HPDE6-E6E7 (cell line): ENCODE measurements around the gene DENND6B.
A peak's percentile ranks its signal among the peaks of the same experiment; 100 is the strongest.

ENCODE experiments used
- DNase-seq: peaks from one replicate; pipeline ENCODE4 v3.0.0; 2011; ENCODE audit warnings: missing footprints; ENCODE audit errors: extremely low spot score

The DENND6B gene

DNA sequence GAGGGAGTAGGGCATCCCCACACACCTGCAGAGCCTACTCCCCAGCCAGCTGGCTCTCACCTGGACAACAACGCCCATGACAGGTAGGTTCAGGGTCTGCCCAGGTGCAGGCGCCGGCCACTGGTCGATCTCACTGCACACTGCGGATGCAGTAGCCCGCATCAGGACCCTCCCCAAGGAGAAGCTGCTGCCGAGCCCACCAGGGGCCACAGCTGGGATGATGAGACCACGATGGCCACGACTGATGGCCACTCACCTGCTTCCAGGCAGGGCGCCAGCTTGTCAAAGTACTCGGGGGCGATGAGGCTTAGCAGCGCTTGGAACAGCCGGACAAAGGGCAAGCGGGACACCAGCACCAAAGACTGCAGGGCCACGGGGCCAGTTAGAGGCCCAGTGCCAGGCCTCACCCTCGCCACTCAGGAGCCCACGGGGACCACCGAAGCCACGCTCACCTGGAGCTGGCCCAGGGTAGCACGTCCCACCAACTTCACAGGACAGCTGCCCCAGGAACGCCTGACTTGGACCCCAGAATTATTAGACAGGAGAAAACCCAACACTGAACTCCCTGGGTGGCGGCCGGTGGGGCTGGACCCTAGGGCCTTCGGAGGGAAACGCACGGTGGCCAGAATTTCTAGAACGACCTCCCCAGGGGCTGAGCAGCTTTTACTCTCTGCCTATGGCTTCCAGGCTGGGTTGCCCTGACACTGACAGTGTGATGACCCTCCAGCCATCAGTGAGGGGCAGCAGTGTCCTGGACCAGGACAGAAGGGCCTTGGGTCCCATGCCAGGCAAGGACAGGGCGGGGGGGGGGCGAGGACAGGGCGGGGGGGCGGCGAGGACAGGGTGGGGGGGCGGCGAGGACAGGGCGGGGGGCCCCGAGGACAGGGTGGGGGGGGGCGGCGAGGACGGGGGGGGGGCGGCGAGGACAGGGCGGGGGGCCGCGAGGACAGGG is 10.4 kb downstream of the DENND6B start:
- no peak for DNase-seq

DNA sequence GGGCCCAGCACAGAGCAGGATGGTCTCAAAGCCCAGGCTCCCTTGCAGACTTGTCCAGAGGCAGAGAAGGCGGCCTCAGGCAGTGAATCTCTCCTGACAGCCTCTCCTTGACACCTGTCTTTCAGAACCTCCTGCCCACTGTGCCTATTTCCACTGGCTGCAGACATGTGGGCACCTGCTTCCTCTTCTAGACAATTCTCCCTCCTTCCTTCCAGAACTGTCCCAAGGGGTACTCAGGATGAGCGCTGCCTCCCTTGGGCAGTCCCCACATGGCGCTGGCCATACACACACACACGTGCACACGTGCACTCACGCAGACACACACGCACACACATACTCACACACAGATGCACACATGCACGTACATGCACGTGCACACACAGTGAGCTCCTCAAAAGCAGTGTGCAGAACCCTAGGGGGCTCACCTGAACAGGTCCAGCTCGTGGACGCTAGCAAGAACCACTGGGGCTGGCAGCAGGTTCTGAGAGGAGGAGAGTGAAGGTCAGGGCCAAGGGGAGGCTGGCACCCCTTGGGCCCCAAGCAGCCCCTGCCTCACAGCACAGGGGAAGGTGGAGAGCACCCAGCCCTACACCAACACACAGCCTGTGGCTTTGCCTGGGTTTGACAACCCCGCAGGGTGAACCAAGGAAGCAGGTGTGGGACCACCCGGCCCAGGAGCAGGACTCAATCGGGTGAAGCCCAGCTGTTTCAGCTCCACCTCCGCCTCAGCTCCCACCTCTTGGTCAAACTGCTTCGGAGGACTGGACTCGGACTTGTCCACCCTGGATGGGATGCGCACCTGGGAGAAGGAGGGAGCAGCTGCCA is 11.3 kb downstream of the DENND6B start:
- no peak for DNase-seq

DNA sequence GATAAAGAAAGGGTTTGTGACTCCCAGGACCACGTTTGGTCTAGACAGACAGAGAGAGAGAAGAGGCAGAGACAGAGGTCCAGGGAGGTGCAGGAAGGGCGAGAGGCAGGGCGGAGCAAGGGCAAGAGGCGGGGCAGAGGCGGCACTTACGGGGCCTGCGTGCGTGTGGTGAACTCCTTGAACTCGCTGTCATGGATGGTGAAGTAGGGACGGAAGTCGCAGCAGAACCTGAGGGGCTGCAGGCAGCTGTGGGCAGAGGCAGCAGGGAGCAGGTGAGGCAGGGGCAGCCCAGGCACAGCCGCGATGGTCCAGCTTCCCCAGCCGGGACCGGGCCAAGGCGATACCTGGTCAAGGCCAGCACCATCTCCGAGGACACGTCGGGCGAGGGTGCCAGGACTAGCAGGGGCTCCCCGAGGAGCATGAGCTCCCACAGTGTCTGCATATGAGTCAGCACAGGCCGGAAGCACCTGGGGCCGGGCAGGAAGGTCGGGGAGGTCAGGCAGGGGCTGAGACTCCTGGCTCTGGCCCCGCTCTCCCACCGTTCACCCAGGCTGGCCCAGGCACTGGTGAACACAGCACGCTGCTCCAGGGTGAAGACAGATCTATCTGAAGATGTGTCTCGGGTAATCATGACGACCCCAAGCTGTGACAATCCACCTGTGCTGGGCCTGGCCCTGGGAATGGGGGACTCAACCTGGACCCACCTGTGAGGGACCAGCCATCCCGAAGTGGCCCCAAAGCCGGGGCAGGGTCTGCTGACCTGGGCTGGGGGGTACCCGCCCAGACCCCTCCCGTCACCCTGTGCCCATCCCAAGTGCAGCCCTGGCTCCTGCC is 12.1 kb downstream of the DENND6B start:
- no peak for DNase-seq

DNA sequence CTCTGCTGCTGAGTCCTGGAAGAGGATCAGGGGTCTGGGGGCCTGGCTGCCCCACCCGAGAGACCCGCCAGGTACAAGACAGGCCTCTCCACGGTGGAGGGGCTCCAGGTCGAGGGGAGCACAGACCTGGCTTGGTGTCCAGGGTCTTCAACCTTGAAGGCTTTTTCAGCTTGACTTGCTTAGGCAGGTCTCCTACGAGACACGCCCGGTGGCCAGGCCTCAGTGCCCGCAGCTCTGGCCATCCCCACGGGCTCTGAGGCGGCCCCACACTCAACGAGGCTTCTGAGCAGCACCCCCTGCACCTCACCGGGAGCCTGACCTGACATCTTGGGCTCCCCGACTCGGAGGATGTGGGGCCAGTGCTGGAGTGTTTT is 12.7 kb downstream of the DENND6B start:
- no peak for DNase-seq

DNA sequence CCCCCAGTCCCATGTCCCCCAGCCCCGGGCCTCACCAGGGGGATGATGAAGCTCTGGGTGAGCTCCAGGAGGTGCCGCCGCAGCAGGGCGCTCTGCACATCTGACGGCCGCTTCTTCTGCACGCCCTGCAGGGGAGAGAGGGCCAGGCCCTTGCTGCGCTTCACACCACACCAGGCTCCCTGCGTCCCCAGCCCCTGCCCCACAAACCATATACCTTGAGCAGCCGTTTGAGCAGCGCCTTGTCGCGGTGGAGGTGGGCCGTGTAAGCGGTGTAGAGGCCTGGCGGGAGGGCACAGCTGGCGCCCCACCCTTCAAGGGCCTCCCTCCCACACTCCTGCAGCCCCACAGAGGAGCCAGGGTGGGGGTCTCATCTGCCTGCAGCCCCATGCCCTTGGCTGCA is 13.2 kb downstream of the DENND6B start:
- no peak for DNase-seq

DNA sequence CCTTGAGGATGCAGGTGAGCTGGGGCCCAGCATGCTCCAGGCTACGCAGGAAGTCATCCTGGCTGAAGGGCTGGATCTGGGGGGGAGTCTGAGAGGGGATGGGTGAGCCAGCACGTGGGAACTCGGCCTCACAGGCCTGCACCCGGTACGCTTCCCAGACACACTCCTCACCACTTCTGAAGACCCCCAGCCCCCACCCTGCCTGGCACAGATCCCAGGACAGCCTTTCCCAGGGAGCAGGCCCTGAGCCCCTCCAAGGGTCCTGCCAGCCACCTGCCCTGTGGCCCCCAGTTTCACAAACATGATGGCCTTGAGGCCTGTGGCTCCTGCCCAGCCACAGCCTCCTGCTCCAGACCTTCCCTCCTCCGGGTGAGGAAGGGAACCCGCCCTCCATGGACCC is 13.8 kb downstream of the DENND6B start:
- no peak for DNase-seq

DNA sequence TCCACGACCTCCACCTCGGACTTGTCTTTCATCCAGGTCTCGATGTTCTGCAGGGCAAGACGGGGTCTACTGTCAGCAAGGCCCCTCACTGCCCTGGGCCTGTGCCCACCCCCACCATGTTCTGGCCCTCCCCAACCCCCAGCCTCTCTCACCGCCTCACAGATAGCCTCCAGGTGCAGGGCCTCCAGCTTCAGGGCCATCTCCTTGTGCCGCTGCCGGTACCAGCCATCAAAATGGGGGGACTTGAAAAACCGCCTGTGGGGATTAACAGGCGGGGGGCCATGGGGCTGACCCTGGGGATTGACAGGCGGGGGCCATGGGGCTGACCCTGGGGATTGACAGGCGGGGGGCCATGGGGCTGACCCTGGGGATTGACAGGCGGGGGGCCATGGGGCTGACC is 14.4 kb downstream of the DENND6B start:
- no peak for DNase-seq

DNA sequence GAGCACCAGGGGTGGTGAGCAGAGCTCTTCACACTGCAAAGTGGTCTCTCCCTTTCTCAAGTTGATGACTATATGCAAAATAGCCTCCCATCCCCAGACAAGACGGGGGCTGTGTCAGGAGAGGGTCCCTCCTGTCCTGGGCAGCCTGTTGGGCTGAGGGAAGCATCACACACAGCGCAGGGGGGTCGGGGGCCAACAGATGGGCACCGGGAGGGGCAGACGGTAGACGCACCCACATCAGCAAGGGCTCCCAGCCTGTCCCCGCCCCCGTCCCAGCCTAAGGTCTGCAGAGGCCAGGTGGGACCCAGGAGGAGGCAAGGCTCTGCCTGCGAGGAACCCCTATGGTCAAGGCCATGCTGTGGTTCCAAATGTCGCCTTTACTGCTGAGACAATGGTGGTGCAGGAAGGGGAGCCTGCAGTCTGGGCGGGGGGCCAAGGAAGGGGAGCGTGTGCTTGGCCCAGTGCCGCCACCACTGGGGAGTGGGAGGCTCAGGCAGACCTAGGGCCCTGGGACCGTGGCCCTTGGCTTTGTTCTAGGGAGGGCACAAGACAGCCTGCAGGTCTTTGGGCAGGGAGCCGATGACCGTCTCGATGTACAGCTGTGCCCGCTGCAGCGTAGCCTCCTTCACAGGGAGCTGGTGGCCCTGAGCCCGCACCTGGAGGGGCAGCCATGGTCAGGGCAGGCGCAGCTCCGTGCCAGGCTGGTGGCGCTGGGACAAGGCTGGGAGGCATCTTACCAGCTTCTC is 15.0 kb downstream of the DENND6B start:
- no peak for DNase-seq

DNA sequence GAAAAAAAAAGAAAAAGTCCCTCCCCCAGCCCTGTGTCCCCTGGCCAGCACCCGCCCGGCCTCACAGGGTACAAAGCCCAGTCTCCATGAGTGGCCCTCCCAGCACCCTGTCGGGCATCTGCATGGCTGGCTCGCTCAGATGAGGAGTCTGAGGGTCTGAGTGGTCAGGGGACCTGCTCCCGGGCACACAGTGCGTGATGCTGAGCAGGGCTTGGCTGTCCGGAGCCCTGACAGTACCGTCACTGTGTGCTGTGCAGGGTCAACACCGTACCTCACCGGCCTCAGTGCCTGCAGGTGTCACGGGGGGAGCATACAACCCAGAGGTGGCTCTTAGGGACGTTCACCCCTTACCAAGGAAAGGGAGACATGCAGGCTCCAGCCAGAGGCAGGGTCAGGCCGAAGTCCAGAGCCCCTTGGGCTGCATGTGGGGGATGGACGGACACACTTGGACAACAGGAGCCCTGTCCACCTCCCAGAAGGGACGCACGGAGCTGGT is 15.8 kb downstream of the DENND6B start:
- DNase-seq = no peak

DNA sequence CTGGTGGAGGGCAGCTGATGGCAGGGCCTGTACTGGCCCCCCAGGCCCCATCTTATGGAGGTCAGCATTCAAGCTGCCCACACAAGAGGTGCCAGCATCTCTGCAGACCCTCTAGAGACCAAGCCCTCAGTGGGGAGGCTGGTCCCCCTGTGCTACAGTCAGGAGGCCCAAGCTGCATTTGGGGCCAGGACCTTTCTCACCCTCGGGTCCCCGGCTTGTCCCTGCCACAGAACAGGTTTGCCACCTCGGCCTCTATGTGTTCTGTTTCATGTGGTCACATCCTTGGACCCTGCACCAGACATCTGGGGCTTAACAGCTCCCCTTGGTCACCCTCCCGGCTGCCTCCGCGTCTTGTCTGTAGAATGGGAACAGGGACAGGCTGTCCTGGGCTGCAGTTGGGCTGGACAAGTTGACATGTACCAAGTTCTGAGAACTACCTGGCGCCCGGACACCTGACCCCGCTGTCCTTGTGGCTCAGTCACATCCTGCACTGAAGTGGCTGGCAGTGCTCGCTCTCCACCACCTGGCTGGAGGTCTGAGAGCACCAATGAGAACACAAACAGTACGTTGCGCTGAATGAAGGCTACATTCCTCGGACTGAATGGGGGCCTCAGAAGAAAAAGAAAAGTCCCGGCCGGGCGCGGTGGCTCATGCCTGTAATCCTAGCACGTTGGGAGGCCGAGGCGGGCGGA is 16.6 kb downstream of the DENND6B start:
- no peak for DNase-seq

DNA sequence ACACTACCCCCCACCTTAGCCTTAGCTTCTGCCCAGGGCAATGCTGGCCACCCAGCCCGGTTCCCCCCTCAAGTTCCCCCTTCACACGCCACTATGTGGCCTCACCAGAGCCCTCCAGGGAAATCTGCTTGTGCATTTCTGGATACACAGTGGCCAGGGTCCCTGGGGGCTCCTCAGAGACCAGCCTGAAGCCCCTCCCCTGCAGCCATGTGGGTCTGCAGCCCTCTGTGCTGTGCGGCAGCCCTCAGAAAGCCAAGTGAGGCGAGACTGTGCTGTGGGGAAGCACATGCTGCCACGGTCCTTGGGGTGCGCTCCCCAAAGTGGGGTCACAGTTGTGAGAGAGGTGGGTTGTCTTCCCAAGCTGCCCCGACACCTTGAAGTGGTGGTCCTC is 17.2 kb downstream of the DENND6B start:
- no peak for DNase-seq

DNA sequence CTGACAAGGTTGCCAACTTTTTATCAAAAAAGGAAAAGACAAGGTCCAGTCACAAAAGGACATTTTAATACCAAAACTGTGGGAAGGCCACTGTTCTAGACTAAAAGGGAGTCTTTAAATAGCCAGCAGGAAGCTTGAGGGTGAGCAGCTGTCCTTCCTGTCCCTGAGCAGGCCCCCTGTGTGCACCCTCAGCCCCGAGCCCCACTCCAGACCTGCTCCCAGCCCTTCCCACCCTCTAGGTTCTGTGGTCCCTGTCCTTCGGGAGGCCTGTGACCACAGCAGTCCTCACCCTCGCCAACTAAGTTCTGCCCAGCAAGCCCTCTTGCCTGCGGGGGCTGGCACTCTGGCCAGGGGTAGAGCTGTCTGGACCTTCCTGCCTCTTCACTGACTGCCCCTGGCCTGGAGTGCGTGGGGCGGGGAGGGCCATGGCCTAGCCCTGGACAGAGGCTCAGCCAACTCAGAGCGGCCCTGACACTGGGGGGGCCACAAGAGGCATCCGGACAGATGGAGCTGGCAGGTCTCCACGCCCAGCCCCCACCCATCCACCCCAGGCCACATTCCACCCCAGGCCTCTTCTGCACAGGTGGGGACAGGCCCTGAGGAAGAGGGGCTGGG is 17.7 kb downstream of the DENND6B start:
- no peak for DNase-seq

DNA sequence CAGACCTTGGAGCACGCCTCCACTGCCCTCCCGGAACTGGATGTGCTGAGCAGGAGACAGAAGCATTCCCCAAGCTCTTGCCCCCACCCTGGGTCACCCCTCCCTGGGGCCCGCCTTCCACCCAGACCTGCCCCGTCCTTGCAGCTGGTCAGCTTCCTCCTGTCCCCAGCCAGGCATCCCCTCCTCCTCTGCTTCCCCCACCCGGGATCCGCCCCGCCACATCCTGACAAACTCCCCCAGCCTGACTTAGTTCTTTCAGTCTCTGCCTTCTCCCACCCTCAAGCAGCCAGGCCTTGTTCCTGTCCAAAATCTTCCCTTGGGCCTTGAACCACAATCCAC is 18.2 kb downstream of the DENND6B start:
- DNase-seq = no peak

DNA sequence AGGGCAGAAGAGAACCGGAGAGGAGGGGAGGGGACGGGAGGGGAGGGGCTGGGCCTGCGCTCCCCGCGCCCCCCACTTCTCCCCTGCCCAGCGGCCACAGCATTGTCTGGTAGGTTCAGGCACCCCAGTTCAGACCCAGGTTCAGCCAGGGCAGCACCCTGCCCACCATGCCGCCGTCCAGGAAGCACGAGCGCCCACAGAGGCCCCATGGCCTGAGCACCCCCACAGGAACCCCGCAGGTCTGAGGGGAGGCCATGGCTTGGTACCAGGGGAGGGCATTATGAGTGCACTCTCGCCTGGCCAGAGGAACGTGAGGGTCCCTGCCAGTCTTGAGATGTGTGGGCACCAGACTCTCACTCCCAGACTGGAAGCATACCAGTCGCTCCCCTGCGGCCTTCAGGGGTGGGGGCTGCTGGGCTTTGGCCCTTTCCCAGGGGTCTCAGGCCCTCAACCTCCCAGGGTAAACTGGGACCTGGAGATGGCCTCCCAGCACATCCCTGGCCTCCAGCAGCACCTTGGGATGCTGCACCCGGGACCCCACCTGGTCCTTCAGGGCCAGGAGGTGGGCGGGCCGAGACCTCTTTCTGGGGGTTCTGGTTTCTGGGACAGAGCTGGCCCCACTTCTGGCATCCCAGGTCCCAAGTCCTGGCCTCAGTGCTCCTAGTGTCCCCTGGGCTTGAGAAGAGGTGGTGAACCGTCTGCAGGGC is 18.8 kb downstream of the DENND6B start:
- no peak for DNase-seq

DNA sequence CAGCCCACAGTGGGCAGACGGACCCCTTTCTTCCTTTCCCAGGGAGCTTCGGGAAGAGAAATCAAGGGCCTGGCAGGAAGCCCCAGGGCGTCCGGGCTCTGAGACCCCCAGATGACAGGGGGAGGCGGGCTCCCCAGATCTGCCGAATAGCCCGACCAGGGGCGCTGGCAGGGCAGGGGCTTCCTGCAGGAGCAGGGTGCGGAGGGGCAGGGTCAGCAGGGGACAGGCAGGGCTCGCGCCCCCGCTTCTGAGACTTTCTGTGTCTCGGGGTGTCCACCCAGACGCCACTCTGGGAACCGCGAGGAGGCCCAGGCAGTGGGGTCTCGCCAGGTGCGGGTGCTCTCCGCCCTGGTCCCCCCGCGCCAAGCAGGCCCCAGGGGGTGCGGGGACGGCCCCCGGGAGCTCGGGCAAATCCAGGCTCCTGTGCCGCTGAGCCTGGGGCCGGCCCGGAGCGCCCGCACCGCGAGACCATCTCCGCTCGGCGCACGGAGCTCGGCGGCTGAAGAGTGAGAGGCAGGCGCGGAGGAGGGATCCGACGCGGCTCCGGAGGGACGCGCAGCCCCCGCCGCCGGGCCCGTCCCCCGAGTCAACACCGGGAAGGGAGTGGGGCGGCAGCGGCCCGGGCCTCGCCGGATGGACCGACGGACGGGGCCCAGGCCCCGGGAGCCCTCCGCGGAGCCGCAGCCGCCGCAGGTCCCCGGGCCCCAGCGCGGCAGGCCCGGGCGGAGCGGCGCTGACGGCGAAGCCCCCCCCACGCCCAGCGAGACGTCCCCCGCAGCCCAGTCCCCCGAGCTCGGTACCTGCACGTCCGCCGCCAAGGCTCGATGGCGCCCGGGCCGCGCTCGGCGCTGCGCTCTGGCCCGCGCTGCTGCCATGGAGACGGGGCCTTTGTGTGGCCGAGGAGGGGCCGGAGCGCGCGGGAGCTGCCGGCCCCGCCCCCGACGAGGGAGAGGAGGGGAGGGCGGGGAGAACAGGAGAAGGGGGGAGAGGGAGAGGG is 19.8 kb downstream of the DENND6B start, which contains the start of gene PLXNB2:
TSS of gene PLXNB2 (minus strand) at position 894 of the 997 bp plus-strand sequence. CDS start 17,062 bp downstream, outside the sequence.
- DNase-seq = peak; percentile 35

DNA sequence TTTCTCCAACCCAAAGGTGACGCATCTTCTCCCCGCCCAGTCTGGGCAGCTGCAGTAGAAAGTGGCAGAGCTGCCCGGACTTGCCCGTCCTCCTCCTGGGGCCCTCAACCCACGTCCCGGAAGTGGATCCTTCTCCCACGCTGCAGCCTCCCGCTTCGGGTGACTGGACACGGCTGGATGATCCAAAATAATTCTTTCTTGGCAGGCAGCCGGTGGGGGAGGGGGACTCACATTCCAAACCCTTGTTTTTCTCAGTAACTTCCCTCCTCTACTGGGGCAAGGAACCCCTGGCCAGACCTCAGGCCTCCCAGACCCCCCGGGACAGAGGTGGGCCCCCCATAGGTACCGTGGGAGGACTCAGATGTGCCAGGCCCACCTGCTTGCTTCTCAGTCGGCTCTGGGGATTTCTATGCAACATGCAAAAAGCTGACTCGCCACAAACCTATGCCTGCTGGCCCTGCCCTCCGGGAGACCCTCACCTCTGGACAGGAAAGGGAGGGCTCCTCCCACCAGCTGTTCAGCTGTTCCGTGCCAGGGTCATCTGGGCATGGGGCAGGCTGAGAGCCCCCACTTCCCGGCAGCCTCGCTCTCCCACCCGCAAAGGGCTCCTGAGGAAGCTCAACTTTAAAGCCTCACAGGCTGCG is 20.8 kb downstream of the DENND6B start:
- DNase-seq = peak; percentile 98

DNA sequence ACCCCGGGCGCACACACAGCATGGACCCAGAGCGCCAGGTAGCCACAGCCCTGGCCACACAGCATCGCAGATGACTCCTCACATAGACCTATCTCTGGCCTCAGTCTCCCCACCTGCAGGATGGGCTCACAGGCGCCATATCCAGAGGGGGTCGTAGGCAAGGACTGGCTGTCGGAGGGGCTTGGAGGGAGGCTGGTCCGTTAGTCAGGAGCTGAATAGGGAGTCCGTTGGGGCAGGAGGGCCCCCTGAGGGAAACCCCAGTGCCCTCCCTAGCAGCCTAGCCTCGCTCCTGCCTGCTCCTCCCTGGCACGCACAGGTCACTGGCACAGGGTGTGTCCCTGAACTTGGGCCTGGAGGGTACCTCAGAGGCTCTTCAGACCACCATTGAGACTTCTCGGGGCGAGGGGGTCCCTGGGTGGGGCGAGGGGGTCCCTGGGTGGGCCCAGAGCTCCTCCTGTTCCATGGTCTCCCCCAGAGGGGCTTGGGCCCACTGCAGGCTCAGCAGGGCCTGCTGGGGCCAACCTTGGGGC is 21.4 kb downstream of the DENND6B start:
- DNase-seq = peak; percentile 59
